ENCODE results near the gene TMEM108.

Gene TMEM108

DNA sequence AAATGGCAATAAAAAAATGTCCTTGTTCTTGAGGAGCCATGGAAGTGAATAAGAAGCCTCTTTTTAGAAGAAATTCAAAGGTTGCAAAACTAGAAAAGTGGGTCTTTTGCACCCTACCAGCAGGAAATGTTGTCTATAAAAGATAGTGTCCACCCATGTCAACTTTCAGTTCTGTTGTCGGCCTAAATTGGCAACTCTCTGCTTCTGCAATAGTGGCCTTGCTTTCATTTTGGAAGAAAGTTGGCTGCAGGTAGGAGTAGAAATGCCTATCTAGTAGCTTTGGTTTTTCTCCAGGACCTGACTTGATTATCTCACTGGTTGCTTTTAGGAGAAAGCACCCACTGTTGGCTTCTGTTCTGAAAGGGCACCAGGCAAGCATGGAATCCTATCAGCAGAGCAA lies 85.4 kb downstream of the TMEM108 start:
- H3K4me3 ChIP-seq (ENCODE audit: low read depth, low read length), result no peak overlapping the region
- TF ChIP-seq CTCF (IDR thresholded peaks at IDR 0.05; ENCODE audit: insufficient read depth, low read depth, low read length, missing control alignments), result no peak
- DNase-seq (ENCODE audit: low read depth), result peak; percentile 22

DNA sequence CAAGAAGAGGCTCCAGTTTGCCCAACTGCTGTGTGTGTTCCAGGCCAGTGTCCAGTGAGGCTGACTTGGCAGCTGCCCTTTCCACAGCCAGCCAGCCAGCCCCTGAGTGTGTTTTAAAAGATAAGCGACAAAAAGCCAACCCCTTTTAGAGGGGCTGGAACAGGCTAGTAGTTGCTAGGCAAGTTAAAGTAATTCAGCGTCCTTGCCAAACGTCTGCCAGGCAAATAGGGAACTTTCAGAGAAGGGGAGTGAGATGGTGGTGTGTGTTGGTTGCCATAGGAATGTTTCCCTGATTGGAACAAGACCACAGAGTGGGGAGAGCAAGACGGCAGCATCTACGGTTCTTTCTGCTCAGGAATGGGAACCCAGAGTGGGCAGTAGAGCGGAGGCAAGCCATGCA lies 86.3 kb downstream of the TMEM108 start:
- DNase-seq (ENCODE audit: low read depth), result no peak
- no peak for TF ChIP-seq CTCF (IDR thresholded peaks at IDR 0.05; ENCODE audit: insufficient read depth, low read depth, low read length, missing control alignments)
- H3K4me3 ChIP-seq (ENCODE audit: low read depth, low read length), result no peak overlapping the region

- no peak overlapping the region for H3K4me3 ChIP-seq (ENCODE audit: low read depth, low read length)
- no peak for TF ChIP-seq CTCF (IDR thresholded peaks at IDR 0.05; ENCODE audit: insufficient read depth, low read depth, low read length, missing control alignments)
- no peak for DNase-seq (ENCODE audit: low read depth)
These were observed 87.0 kb downstream of the TMEM108 start for GRCh38 chr3:133125171-133125570.

GRCh38 chr3:133125802-133126201 lies 87.6 kb downstream of the TMEM108 start:
- TF ChIP-seq CTCF (IDR thresholded peaks at IDR 0.05; ENCODE audit: insufficient read depth, low read depth, low read length, missing control alignments), result no peak
- H3K4me3 ChIP-seq (ENCODE audit: low read depth, low read length), result no peak overlapping the region
- DNase-seq (ENCODE audit: low read depth), result no peak

- no peak overlapping the region for H3K4me3 ChIP-seq (ENCODE audit: low read depth, low read length)
- no peak for DNase-seq (ENCODE audit: low read depth)
- no peak for TF ChIP-seq CTCF (IDR thresholded peaks at IDR 0.05; ENCODE audit: insufficient read depth, low read depth, low read length, missing control alignments)
These were observed 89.2 kb downstream of the TMEM108 start for GRCh38 chr3:133127381-133127780.

- H3K4me3 ChIP-seq (ENCODE audit: low read depth, low read length), result no peak overlapping the region
- TF ChIP-seq CTCF (IDR thresholded peaks at IDR 0.05; ENCODE audit: insufficient read depth, low read depth, low read length, missing control alignments), result no peak
- no peak for DNase-seq (ENCODE audit: low read depth)
These were observed 92.0 kb downstream of the TMEM108 start for GRCh38 chr3:133130168-133130567.

DNA sequence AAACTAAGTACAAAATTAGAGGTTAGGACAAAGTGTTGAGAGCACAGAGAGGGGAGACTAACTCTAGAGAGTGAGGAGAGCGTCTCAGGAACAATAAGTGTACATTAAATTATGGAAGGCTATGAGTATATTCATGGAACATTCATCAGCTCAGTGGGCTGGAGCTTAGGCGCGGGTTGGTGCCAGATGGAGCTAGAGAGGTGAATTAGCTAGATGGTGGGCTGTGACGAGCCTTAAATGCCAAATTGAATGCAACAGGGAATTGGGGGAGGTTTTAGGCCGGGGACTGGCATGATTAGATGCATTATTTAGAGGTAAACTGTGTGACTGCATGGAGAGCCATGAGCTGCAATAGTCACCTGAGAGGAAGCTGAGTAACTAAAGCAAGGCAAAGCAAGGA lies 97.1 kb downstream of the TMEM108 start:
- no peak for TF ChIP-seq CTCF (IDR thresholded peaks at IDR 0.05; ENCODE audit: insufficient read depth, low read depth, low read length, missing control alignments)
- DNase-seq (ENCODE audit: low read depth), result no peak
- H3K4me3 ChIP-seq (ENCODE audit: low read depth, low read length), result no peak overlapping the region
